Heart right ventricle (tissue), 16 donors: ENCODE data around the gene MAGI2. TPM values are rescaled to one million over a fixed set of nuclear protein-coding genes. Genes with fewer than 3 reads are reported as not detected.

Experiments used
- ATAC-seq, 8 donors: fragments of 200-7000 bp; cut with Tn5 transposase; one replicate each; pipeline ENCODE4 v1.9.1; 2020; ENCODE audit warnings: mild to moderate bottlenecking in 8 of 8, moderate library complexity in 8 of 8, moderate number of reproducible peaks in 1 of 8
- DNase-seq, 2 donors: peaks; one replicate each; pipeline ENCODE4 v3.0.0-alpha.2; 2020
- H3K27ac ChIP-seq, 10 donors: fragments of 200-600 bp; sonication (generic) in 2 of 10; one replicate each; pipeline versions ENCODE4 v1.5.0 to v1.8.0; 2020 to 2022; ENCODE audit warnings: mild to moderate bottlenecking in 3 of 10
- H3K27me3 ChIP-seq, 7 donors: fragments of 200-600 bp; one replicate each; pipeline ENCODE4 v1.8.0; 2021 to 2022; ENCODE audit warnings: mild to moderate bottlenecking in 2 of 7
- H3K36me3 ChIP-seq, 9 donors: fragments of 200-600 bp; sonication (generic) in 1 of 9; one replicate each; pipeline versions ENCODE4 v1.5.0 to v1.8.0; 2020 to 2022; ENCODE audit warnings: mild to moderate bottlenecking in 2 of 9
- H3K4me1 ChIP-seq, 9 donors: fragments of 200-600 bp; sonication (generic) in 1 of 9; one replicate each; pipeline versions ENCODE4 v1.5.0 to v1.8.0; 2020 to 2022; ENCODE audit warnings: mild to moderate bottlenecking in 4 of 9
- H3K4me3 ChIP-seq, 10 donors: fragments of 200-600 bp; sonication (generic) in 2 of 10; one replicate each; pipeline versions ENCODE4 v1.5.0 to v1.8.0; 2020 to 2022; ENCODE audit warnings: mild to moderate bottlenecking in 7 of 10, moderate library complexity in 2 of 10
- H3K9me3 ChIP-seq, 11 donors: fragments of 200-600 bp in 10 of 11; sonication (generic) in 2 of 11; one replicate each; pipeline versions ENCODE4 v1.5.0 to v1.8.0; 2013 to 2022; ENCODE audit warnings: mild to moderate bottlenecking in 2 of 11, control low read depth in 1 of 11, moderate library complexity in 1 of 11
- WGBS, 2 donors: extraction: QIAGEN DNeasy Blood & Tissue Kit; methylation state at CpG; one replicate each; pipeline ENCODE4 v1.1.7; 2013; ENCODE audit warnings: inconsistent platforms in 1 of 2; 5-methylcytosine and 5-hydroxymethylcytosine counted together
- intact Hi-C, 10 donors: fragments of 100-400 bp; cut with DNase I; formaldehyde crosslinking; loops; one replicate each; pipeline versions ENCODE4 v1.11.1 to v1.14.2; 2022
- polyA plus RNA-seq, 2 donors: library from polyadenylated mRNA; stranded (reverse); fragments of 200-250 nt; gene quantifications; one replicate each; pipeline ENCODE4 v1.2.3, GENCODE V29; 2013
- total RNA-seq, 10 donors: library from RNA; stranded (reverse); fragmentation: NEBNext Ultra II Directional in 3 of 10; extraction: Animal tissue kit (Norgen Biotek cat#: 25700) in 3 of 10; gene quantifications; one replicate each; pipeline versions ENCODE4 v1.2.1 to v1.2.4, GENCODE V29; 2021 to 2023
- TF ChIP-seq, protein P1 (sequence below), 9 donors: fragments of 200-600 bp; sonication (generic) in 2 of 9; IDR thresholded peaks; one replicate each; pipeline versions ENCODE4 v1.5.0 to v1.8.0; 2021 to 2022; ENCODE audit warnings: antibody characterized with exemption in 9 of 9, mild to moderate bottlenecking in 5 of 9, moderate library complexity in 1 of 9
- donor health status: Arrhythmogenic right ventricular cardiomyopathy.
- donor health status: ischemic (EF 13 %, LVEDD 7.1; RV severe dilation, severe dysfunction).
- donor health status: healthy with polysubstance abuse.
- donor health status: DM: no; HTN: yes; CAD: no.
- donor health status: DM: no; HTN: no; CAD: no.
- donor health status: ischemic (EF 25% LVEDD 6.9; RV normal size, moderate dysfunction).
- donor health status: ischemic (EF 25% LVEDD 5.7; RV mildly dilated, moderate dysfunction).
- donor health status: healthy.
- donor health status: DM: yes; HTN: yes; CAD: no.
- donor health status: Ischemic cardiomyopathy.
- donor health status: ischemic (EF 35%, LVEDD 5.7; RV mildly dilated, moderate dysfunction).
- donor health status: nonischemic (EF 11% LVEDD 7.7; RV severe dilation, severe dysfunction).
- donor health status: DM: yes; HTN: yes; CAD: no.
- donor health status: PGD.
- donor health status: ischemic (EF 29% LVEDD 5.4; RV normal size, mild dysfunction).
- donor health status: nonischemic (EF 23%, LVEDD 6.1; RV moderate dilation, normal function).

MAGI2 gene
- total and polyA plus RNA-seq, 12 donors, result 0.83 to 6.0 (median 4.1) TPM

DNA sequence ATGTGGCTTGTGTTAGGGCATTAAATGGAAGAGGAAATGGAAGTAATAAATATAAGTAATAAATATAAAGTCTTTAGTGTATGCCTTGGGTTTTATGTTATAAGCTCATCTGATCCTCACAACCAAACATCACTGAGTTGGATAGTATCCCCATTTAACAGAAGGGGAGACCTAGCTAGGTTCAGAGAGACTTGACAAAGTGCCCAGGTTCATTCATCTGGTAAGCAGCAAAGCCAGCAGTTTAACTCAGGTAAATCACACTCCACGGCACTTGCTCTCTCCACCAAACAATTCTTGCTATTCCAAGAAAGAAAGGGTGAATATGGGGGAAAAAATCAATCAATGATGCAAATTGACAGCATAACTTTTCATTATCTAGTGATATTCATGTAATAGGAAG lies 167.3 kb downstream of the MAGI2 start:
- 35 to 45% methylated on average over 1 of the region's 1 CpG for WGBS, 2 donors
- no peaks in the 10 kb centered on the region for H3K27me3 ChIP-seq
- no peak for ATAC-seq
- H3K27ac ChIP-seq, result no peak overlapping the region
- no peak overlapping the region for H3K4me3 ChIP-seq
- intact Hi-C loops, result no loop called here
- H3K9me3 ChIP-seq, result no peaks in the 10 kb centered on the region
- TF ChIP-seq, protein P1, sequence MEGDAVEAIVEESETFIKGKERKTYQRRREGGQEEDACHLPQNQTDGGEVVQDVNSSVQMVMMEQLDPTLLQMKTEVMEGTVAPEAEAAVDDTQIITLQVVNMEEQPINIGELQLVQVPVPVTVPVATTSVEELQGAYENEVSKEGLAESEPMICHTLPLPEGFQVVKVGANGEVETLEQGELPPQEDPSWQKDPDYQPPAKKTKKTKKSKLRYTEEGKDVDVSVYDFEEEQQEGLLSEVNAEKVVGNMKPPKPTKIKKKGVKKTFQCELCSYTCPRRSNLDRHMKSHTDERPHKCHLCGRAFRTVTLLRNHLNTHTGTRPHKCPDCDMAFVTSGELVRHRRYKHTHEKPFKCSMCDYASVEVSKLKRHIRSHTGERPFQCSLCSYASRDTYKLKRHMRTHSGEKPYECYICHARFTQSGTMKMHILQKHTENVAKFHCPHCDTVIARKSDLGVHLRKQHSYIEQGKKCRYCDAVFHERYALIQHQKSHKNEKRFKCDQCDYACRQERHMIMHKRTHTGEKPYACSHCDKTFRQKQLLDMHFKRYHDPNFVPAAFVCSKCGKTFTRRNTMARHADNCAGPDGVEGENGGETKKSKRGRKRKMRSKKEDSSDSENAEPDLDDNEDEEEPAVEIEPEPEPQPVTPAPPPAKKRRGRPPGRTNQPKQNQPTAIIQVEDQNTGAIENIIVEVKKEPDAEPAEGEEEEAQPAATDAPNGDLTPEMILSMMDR (IDR thresholded peaks at IDR 0.05), result no peak
- no peaks in the 10 kb centered on the region for H3K36me3 ChIP-seq
- DNase-seq, result no peak
- H3K4me1 ChIP-seq, result peaks cover 0 to 11% (median 0%) of the 10 kb centered on the region in 9 donors

DNA sequence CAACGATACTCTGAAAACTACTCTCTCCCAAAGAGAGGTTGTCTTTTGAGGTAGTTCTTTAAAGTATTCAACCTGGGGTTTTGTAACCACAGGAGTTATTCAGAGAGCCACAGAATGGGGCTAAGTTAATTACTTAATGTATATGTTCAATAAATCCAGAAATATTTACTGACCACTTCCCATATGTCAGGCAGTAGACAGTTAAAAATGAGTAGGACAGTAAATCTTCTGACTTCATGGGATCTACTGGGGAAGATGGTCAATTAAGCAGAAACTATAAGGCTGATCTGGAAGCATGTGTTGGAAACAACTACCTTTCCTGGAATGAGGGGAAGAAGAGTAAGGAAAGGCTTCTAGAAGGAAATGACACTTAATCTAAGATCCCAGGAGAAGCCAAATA lies 167.7 kb downstream of the MAGI2 start:
- Histone ChIP-seq H3K4me1 (peaks cover 0 to 11% (median 0%) of the 10 kb centered on the region in 9 donors), H3K4me3 (no peak overlapping the region), H3K36me3 (no peaks in the 10 kb centered on the region), H3K27ac (no peak overlapping the region), H3K9me3 (no peaks in the 10 kb centered on the region), H3K27me3 (no peaks in the 10 kb centered on the region)
- intact Hi-C loops, result no loop called here
- TF ChIP-seq, protein P1 (IDR thresholded peaks at IDR 0.05), result no peak
- 91 to 97% methylated on average over 1 of the region's 1 CpG for WGBS, 2 donors
- ATAC-seq (no peak), DNase-seq (no peak)

DNA sequence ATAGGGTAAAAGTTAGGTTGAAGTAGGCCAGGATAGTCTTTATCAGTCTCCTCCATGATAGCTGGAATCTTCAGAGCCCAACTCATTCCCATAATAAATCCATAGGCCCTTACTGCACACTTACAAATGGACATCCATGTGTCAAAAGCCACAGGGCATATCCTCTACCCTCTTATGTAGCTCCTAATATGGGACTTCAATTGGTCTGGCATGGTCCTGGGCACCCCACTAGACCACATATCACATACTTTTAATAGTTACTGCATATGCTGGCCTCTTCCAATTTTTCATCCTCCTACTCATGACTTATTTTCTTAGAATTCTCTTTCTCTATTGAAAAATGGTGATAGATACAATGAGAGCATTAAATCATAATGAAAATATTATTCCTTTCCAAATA lies 169.3 kb downstream of the MAGI2 start:
- Histone ChIP-seq H3K9me3 (no peaks in the 10 kb centered on the region), H3K27ac (no peak overlapping the region), H3K36me3 (no peaks in the 10 kb centered on the region), H3K4me3 (no peak overlapping the region), H3K4me1 (peaks cover 0 to 11% (median 0%) of the 10 kb centered on the region in 9 donors), H3K27me3 (no peaks in the 10 kb centered on the region)
- intact Hi-C loops, result no loop called here
- no peak for ATAC-seq
- DNase-seq, result no peak
- TF ChIP-seq, protein P1 (IDR thresholded peaks at IDR 0.05), result no peak

DNA sequence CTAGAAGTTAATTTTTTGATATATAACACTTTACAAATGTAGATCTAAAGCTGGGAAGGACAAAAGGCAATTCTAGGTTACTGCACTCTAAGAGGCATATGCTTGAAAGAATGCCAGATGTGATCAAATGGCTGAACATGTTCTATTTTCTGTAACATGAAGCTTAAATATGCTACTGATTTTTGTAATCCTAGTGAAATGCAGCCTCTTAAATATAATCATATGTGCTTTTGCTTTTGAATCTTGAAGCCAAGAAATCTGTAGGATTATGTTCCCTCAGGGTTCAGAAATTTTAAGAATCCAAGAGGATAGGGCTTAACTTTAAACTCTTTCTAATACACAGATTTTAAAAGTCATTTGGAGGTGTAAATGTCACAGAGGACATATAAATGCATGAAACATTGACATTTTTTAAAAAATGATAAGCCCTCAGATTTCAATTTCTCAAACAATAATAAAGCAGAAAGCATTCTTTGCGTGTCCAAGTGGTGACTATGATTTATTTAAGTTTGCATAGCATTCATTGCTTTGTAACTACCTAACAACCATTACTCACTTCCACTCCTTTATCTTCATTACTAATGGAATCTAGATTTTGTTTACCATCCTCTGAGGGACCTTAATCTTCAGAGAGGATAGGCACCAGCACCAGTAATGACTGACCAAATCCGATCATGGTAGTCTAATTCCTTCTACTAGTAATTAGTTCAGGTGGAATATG lies 170.4 kb downstream of the MAGI2 start:
- intact Hi-C loops, result no loop called here
- Histone ChIP-seq H3K4me1 (peaks cover 0 to 11% (median 0%) of the 10 kb centered on the region in 9 donors), H3K9me3 (no peaks in the 10 kb centered on the region), H3K27ac (no peak overlapping the region), H3K4me3 (no peak overlapping the region), H3K27me3 (no peaks in the 10 kb centered on the region), H3K36me3 (no peaks in the 10 kb centered on the region)
- DNase-seq (no peak), ATAC-seq (no peak)
- 80 to 82% methylated on average over 2 of the region's 2 CpGs for WGBS, 2 donors
- TF ChIP-seq, protein P1 (IDR thresholded peaks at IDR 0.05), result no peak
